ENCODE data around the gene FAM227A.

FAM227A gene

DNA sequence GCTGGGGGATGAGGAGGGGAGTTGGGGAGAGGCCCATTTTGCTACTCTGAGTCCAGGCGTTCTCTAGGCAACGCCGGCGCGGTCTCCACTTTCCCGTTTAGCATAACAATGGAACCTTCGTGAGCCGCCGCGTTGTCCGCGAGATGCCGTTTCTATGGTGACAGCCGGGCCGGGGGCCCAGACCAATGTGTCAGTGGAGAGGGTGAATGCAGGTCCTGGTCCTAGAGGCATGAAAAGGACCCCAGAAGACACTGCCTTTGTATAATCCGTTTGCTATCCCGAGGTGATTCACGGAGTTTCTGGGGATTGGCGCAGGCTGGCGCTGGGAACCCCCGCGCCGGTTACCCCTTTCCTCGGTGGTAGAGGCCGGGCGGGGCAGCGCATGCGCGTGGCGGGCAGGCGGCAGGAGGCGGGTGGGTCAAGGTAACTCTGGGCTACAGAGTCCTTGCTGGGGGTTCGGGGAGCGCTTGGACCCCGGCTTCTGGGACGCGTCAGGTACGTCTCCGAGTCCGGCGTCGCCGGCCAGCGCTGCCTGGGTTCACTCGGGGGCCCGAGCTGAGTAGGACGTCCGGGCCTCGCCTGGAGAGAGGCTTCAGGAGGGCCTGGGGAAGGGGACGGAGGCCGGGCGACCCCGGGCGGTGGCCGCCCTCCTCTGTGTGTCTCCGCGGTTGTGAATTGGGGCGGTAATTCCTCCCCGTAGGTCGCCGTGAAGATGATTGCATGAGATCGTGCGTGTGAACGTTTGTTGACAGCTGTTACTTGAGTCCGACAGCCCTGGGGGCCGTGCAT lies at the start of gene FAM227A, which contains the start of gene CBY1 (continued):
- TF ChIP-seq ZNF23 (tag by site-specific recombination; IDR thresholded peaks at IDR 0.05; ENCODE audit: borderline replicate concordance) (no peak), ZNF341 (tag by site-specific recombination; IDR thresholded peaks at IDR 0.05; ENCODE audit: low read depth) (peak; percentile 76), YY2 (tag by site-specific recombination; IDR thresholded peaks at IDR 0.05) (no peak), SP7 (tag by site-specific recombination; IDR thresholded peaks at IDR 0.05) (peak; percentile 29; the same call in 1 of the 2 replicates), ZBTB8A (tag by site-specific recombination; IDR thresholded peaks at IDR 0.05) (peak; percentile 20; the same call in 1 of the 2 replicates), ZNF157 (tag by site-specific recombination; IDR thresholded peaks at IDR 0.05) (no peak), ZNF398 (tag by site-specific recombination; IDR thresholded peaks at IDR 0.05) (peak; percentile 28; the same call in 1 of the 2 replicates), ZNF266 (tag by site-specific recombination; IDR thresholded peaks at IDR 0.05; ENCODE audit: low read depth) (no peak), ZFP37 (tag by site-specific recombination; IDR thresholded peaks at IDR 0.05) (no peak), ZBTB49 (tag by site-specific recombination; IDR thresholded peaks at IDR 0.05; ENCODE audit: low read depth) (no peak), ZIC2 (tag by site-specific recombination; IDR thresholded peaks at IDR 0.05) (peak; percentile 19; the same call in 1 of the 2 replicates), ZNF19 (tag by site-specific recombination; IDR thresholded peaks at IDR 0.05; ENCODE audit: low read depth) (no peak), GLIS2 (tag by site-specific recombination; IDR thresholded peaks at IDR 0.05) (peak; percentile 89), ZNF501 (tag by site-specific recombination; IDR thresholded peaks at IDR 0.05) (peak; percentile 18; the same call in 1 of the 2 replicates)

- no peaks in the 10 kb centered on the region for H3K9me3 ChIP-seq (ENCODE audit: control insufficient read depth, insufficient read depth, low read depth, low read length)
- POLR2A ChIA-PET = interaction anchor here (0.6 to 2.0 kb wide), 11 partner anchors 8 to 146 kb away, joined by 3 to 17 read pairs (median 6); partner anchors contain the start of gene TOMM22
- peaks cover 0 to 21% of the 10 kb centered on the region in 2 experiments; a peak in 1 of 3 replicates for H3K36me3 ChIP-seq (ENCODE audit: control insufficient read depth in 2 of 2, insufficient read depth in 1 of 2, low read length in 2 of 2)
- H3K27ac ChIP-seq (ENCODE audit: extremely low read depth, low read depth, low read length) = peak within 1 kb of the TSS; percentile 94
- CTCF ChIA-PET = interaction anchor here (0.6 to 1.0 kb wide), 5 partner anchors 9 to 653 kb away, joined by 3 to 4 read pairs (median 3); partner anchors contain the start of gene TOMM22
- peak within 1 kb of the TSS; percentile 92 for H3K4me3 ChIP-seq (ENCODE audit: low read depth, low read length)
- H3K4me1 ChIP-seq (ENCODE audit: control insufficient read depth, insufficient read depth, low read length) = peaks cover 13% of the 10 kb centered on the region
- TF ChIP-seq ZFP37 (tag by site-specific recombination; IDR thresholded peaks at IDR 0.05) = no peak
- no peak for TF ChIP-seq BCL11B (tag by site-specific recombination; IDR thresholded peaks at IDR 0.05; ENCODE audit: low read depth)
- no peak for TF ChIP-seq HOXD13 (CRISPR knock-in tag; IDR thresholded peaks at IDR 0.05; ENCODE audit: borderline replicate concordance)
- peak; percentile 95 for TF ChIP-seq ZNF629 (tag by site-specific recombination; IDR thresholded peaks at IDR 0.05)
- TF ChIP-seq ZNF626 (tag by site-specific recombination; IDR thresholded peaks at IDR 0.05) = no peak
- TF ChIP-seq, protein P1, sequence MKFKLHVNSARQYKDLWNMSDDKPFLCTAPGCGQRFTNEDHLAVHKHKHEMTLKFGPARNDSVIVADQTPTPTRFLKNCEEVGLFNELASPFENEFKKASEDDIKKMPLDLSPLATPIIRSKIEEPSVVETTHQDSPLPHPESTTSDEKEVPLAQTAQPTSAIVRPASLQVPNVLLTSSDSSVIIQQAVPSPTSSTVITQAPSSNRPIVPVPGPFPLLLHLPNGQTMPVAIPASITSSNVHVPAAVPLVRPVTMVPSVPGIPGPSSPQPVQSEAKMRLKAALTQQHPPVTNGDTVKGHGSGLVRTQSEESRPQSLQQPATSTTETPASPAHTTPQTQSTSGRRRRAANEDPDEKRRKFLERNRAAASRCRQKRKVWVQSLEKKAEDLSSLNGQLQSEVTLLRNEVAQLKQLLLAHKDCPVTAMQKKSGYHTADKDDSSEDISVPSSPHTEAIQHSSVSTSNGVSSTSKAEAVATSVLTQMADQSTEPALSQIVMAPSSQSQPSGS (tag by site-specific recombination; IDR thresholded peaks at IDR 0.05; ENCODE audit: low read depth) = peak; percentile 41; the same call in 1 of the 2 replicates
- no peak for TF ChIP-seq ZNF777 (tag by site-specific recombination; IDR thresholded peaks at IDR 0.05; ENCODE audit: borderline replicate concordance)
- no peak for TF ChIP-seq ZNF133 (tag by site-specific recombination; IDR thresholded peaks at IDR 0.05)
- TF ChIP-seq ZXDB (tag by site-specific recombination; IDR thresholded peaks at IDR 0.05) = peak; percentile 78
- peak; percentile 90 for TF ChIP-seq SP7 (tag by site-specific recombination; IDR thresholded peaks at IDR 0.05)
- no peak for TF ChIP-seq WT1 (tag by site-specific recombination; IDR thresholded peaks at IDR 0.05)
- TF ChIP-seq IKZF3 (tag by site-specific recombination; IDR thresholded peaks at IDR 0.05) = peak; percentile 36; the same call in 1 of the 2 replicates
- TF ChIP-seq, protein P2, sequence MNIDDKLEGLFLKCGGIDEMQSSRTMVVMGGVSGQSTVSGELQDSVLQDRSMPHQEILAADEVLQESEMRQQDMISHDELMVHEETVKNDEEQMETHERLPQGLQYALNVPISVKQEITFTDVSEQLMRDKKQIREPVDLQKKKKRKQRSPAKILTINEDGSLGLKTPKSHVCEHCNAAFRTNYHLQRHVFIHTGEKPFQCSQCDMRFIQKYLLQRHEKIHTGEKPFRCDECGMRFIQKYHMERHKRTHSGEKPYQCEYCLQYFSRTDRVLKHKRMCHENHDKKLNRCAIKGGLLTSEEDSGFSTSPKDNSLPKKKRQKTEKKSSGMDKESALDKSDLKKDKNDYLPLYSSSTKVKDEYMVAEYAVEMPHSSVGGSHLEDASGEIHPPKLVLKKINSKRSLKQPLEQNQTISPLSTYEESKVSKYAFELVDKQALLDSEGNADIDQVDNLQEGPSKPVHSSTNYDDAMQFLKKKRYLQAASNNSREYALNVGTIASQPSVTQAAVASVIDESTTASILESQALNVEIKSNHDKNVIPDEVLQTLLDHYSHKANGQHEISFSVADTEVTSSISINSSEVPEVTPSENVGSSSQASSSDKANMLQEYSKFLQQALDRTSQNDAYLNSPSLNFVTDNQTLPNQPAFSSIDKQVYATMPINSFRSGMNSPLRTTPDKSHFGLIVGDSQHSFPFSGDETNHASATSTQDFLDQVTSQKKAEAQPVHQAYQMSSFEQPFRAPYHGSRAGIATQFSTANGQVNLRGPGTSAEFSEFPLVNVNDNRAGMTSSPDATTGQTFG (tag by site-specific recombination; IDR thresholded peaks at IDR 0.05; ENCODE audit: borderline replicate concordance) = no peak
Measured at GRCh38 chr22:38705235-38706100, 49.3 kb upstream of the FAM227A start, which contains the start of gene GTPBP1. TSS of gene GTPBP1 (plus strand) at chr22:38705944. CDS start at chr22:38705956, 12 bp downstream.

All from HEK293 (cell line).